LNCaP clone FGC (cell line): ENCODE results near the gene EME2.

Experiments
- DNase-seq: peaks from one replicate; pipeline ENCODE4 v3.0.0-alpha.2; 2011; ENCODE audit warnings: low read depth
- H3K4me3 ChIP-seq: 2 replicates; pipeline ENCODE4 v1.5.1; 2011; ENCODE audit warnings: mild to moderate bottlenecking, low read depth, low read length, control low read depth
- CTCF ChIP-seq: IDR thresholded peaks from 2 replicates; pipeline ENCODE4 v1.5.1; 2012; ENCODE audit warnings: mild to moderate bottlenecking; ENCODE audit not compliant: control insufficient read depth, insufficient read depth; ENCODE audit errors: extremely low read depth

The EME2 gene

GRCh38 chr16:1789643-1790045 is 17.0 kb downstream of the EME2 start:
- no peak for TF ChIP-seq CTCF
- no peak for DNase-seq
- H3K4me3 ChIP-seq: no peak overlapping the region

GRCh38 chr16:1790261-1790610 is 17.6 kb downstream of the EME2 start:
- no peak for TF ChIP-seq CTCF
- no peak overlapping the region for H3K4me3 ChIP-seq
- DNase-seq: no peak

GRCh38 chr16:1790611-1791255 is 18.1 kb downstream of the EME2 start:
- no peak overlapping the region for H3K4me3 ChIP-seq
- TF ChIP-seq CTCF: no peak
- DNase-seq: no peak

- TF ChIP-seq CTCF: no peak
- no peak for DNase-seq
- H3K4me3 ChIP-seq: no peak overlapping the region
Observed at GRCh38 chr16:1791256-1791942, 18.8 kb downstream of the EME2 start.

- TF ChIP-seq CTCF: no peak
- H3K4me3 ChIP-seq: no peak overlapping the region
- DNase-seq: no peak
Observed at GRCh38 chr16:1791943-1792812, 19.6 kb downstream of the EME2 start.

- H3K4me3 ChIP-seq: no peak overlapping the region
- TF ChIP-seq CTCF: no peak
- no peak for DNase-seq
Observed at GRCh38 chr16:1792836-1793577, 20.4 kb downstream of the EME2 start.
